Prostate gland (tissue), 2 donors: ENCODE results near the gene CORO2B. TPM values are rescaled to one million over a fixed set of nuclear protein-coding genes. Genes with fewer than 3 reads are reported as not detected.

Experiments used
- DNase-seq: peaks from one replicate; pipeline ENCODE4 v3.0.0-alpha.2; 2019; ENCODE audit warnings: low spot score
- H3K27ac ChIP-seq, 2 donors: fragments of 200-600 bp; sonication (generic); 2 replicates each; pipeline ENCODE4 v1.5.1; 2017 to 2019
- H3K27me3 ChIP-seq: fragments of 200-600 bp; sonication (generic); replicated peaks from 2 replicates; pipeline ENCODE4 v1.5.1; 2019; ENCODE audit not compliant: insufficient read depth
- H3K36me3 ChIP-seq, 2 donors: fragments of 200-600 bp; sonication (generic); 1 replicate in 1 of 2; 2 replicates in 1 of 2; pipeline versions ENCODE4 v1.5.1 to v1.8.1; 2017 to 2019
- H3K4me1 ChIP-seq: fragments of 200-600 bp; sonication (generic); replicated peaks from 2 replicates; pipeline ENCODE4 v1.5.1; 2019
- H3K4me3 ChIP-seq, 2 donors: fragments of 200-600 bp; sonication (generic); 2 replicates each; pipeline ENCODE4 v1.5.1; 2017 to 2019
- H3K9me3 ChIP-seq: fragments of 200-600 bp; sonication (generic); 2 replicates; pipeline ENCODE4 v1.5.1; 2017
- POLR2A ChIP-seq: fragments of 450-650 bp; IDR thresholded peaks from one replicate; pipeline ENCODE4 v1.6.1; 2016; ENCODE audit warnings: antibody characterized with exemption, mild to moderate bottlenecking
- POLR2AphosphoS5 ChIP-seq: sonication (generic); formaldehyde crosslinking; IDR thresholded peaks from one replicate; pipeline ENCODE4 v1.6.1; 2017; ENCODE audit warnings: antibody characterized with exemption
- WGBS: methylation state at CpG from one replicate; pipeline ENCODE4 v1.1.5; 2018; 5-methylcytosine and 5-hydroxymethylcytosine counted together
- intact Hi-C: fragments of 100-400 bp; cut with DNase I; formaldehyde crosslinking; loops from one replicate; pipeline ENCODE4 v1.14.2; 2022
- total RNA-seq, 2 donors: library from RNA; depleted of rRNA; stranded (reverse); fragments of >200 nt; gene quantifications; one replicate each; pipeline ENCODE4 v1.1.0, GENCODE V29; 2016
- TF ChIP-seq, protein P1 (sequence below), 4 experiments: fragments of 200-600 bp in 2 of 4; fragments of 450-650 bp in 2 of 4; sonication (generic) in 2 of 4; IDR thresholded peaks; 1 replicate in 3 of 4; 2 replicates in 1 of 4; pipeline ENCODE4 v1.5.1; 2016 to 2019; ENCODE audit warnings: antibody characterized with exemption in 4 of 4, mild to moderate bottlenecking in 2 of 4, moderate library complexity in 2 of 4

Gene CORO2B
- total RNA-seq, 2 donors from 2014 or later = 0.50 to 1.4 TPM

DNA sequence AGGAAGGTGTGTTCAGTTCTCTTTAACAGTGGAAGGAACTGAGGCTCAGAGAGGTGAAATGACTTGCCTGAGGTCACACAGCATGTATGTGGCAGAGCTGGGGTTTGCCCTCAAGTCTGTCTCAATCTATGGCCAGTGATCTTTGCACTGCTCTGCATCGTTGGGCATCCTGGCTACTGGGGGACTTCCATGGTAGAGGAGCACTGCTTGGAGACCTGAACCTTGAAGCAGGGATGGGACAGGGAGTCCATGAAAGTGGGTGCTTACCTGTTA is 2.0 kb downstream of the CORO2B start:
- Histone ChIP-seq H3K27ac (no peak overlapping the region), H3K9me3 (no peaks in the 10 kb centered on the region), H3K4me3 (no peak overlapping the region), H3K27me3 (no peaks in the 10 kb centered on the region), H3K36me3 (no peaks in the 10 kb centered on the region), H3K4me1 (no peaks in the 10 kb centered on the region)
- DNase-seq = no peak
- 100% methylated on average over 1 of the region's 1 CpG for WGBS
- TF ChIP-seq, protein P1, sequence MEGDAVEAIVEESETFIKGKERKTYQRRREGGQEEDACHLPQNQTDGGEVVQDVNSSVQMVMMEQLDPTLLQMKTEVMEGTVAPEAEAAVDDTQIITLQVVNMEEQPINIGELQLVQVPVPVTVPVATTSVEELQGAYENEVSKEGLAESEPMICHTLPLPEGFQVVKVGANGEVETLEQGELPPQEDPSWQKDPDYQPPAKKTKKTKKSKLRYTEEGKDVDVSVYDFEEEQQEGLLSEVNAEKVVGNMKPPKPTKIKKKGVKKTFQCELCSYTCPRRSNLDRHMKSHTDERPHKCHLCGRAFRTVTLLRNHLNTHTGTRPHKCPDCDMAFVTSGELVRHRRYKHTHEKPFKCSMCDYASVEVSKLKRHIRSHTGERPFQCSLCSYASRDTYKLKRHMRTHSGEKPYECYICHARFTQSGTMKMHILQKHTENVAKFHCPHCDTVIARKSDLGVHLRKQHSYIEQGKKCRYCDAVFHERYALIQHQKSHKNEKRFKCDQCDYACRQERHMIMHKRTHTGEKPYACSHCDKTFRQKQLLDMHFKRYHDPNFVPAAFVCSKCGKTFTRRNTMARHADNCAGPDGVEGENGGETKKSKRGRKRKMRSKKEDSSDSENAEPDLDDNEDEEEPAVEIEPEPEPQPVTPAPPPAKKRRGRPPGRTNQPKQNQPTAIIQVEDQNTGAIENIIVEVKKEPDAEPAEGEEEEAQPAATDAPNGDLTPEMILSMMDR (IDR thresholded peaks at IDR 0.05) = no peak
- intact Hi-C loops = no loop called here

DNA sequence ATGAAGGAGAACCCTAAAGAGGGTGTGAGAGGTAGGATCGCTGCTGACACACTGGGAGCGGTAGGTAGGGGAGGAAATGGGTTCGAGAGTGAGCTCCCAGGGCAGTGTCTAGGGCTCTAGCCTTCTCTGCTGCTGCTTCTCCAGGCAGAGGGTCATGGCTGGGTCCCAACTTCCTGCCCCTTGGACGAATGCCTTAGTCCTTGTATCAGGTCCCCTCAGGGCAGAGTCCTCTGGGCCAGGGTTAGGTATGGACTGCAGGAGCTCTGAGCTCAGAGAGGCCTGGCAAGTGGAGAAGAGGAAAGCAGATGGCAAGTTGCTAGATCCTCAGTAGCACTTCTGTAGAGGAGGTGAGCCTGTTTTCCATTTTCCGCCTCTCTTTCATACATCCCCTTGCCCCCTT is 2.9 kb downstream of the CORO2B start:
- Histone ChIP-seq H3K4me3 (no peak overlapping the region), H3K36me3 (no peaks in the 10 kb centered on the region), H3K27ac (no peak overlapping the region), H3K9me3 (no peaks in the 10 kb centered on the region), H3K27me3 (no peaks in the 10 kb centered on the region), H3K4me1 (no peaks in the 10 kb centered on the region)
- intact Hi-C loops = no loop called here
- 75% methylated on average over 5 of the region's 5 CpGs for WGBS
- no peak for DNase-seq
- TF ChIP-seq POLR2A (no peak), POLR2AphosphoS5 (no peak)
- TF ChIP-seq, protein P1 (IDR thresholded peaks at IDR 0.05) = no peak

DNA sequence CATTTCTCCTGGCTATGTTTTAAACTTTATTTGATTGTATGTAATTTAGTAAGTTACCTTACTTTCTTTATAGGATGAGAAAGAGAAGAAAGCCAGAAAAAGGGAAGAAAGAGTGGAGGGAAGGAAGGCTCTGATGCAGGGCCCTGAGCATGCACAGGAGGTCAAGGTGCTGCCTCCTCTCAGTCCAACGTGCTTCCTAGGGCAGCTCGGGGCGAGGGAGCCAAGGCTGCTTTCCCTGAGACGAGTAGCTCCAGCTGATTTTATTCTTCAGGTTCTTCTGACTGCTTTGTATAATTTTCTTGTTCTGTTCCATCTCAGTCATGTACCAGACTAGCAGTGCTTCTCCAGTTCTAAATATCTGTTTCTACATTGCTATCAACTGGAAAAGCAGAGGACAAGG is 3.4 kb downstream of the CORO2B start:
- no peaks in the 10 kb centered on the region for H3K4me1 ChIP-seq
- no peak overlapping the region for H3K4me3 ChIP-seq
- no peaks in the 10 kb centered on the region for H3K27me3 ChIP-seq
- no peak for TF ChIP-seq POLR2A
- no peak for TF ChIP-seq POLR2AphosphoS5
- TF ChIP-seq, protein P1 (IDR thresholded peaks at IDR 0.05) = no peak
- no peaks in the 10 kb centered on the region for H3K9me3 ChIP-seq
- no peaks in the 10 kb centered on the region for H3K36me3 ChIP-seq
- DNase-seq = no peak
- H3K27ac ChIP-seq = no peak overlapping the region
- intact Hi-C loops = no loop called here
- WGBS = 61% methylated on average over 4 of the region's 4 CpGs

DNA sequence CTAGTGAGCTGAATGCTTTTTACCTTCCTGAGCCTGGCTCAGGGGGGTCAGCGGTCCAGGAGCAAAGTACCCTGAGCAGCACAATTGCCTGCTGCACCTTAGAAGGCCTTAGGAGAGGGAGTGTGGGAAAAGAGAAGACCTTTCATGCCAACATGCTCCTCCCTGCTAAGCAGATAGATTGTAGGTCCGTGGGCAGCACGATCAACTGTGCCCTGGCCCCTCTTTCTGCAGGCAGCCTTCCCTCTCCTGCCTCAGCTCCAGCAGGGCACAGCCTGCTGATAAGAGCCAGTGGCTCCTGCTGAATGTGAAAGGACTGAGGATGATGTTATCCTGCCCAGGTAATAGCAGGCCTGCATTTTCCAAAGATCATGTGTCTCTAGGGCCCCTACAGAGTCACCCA is 4.1 kb downstream of the CORO2B start:
- TF ChIP-seq POLR2A = no peak
- TF ChIP-seq, protein P1 (IDR thresholded peaks at IDR 0.05) = no peak
- TF ChIP-seq POLR2AphosphoS5 = no peak

DNA sequence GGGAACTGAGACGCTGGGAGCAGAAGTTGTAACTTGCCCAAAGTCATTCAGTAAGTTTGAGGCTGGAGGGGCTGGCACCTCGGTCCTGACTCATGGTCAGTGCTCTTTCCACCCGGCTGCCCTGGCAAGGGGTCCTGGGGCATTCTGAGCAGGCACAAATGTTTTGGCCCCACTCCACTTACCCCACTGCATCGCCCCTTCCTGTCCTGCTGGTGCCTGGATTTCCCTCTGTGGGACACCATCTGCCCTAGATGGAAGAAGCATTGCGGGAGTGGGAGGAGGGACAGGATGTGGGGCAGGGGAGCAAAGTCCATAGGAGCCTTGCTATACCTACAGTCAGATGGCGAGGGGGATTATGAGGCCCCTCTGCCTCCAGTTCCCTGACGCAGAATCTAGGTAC is 4.5 kb downstream of the CORO2B start:
- TF ChIP-seq POLR2AphosphoS5 = no peak
- TF ChIP-seq, protein P1 (IDR thresholded peaks at IDR 0.05) = no peak
- TF ChIP-seq POLR2A = no peak
- WGBS = 87% methylated on average over 7 of the region's 7 CpGs
- DNase-seq = no peak
- Histone ChIP-seq H3K27me3 (no peaks in the 10 kb centered on the region), H3K27ac (no peak overlapping the region), H3K36me3 (no peaks in the 10 kb centered on the region), H3K9me3 (no peaks in the 10 kb centered on the region), H3K4me1 (no peaks in the 10 kb centered on the region), H3K4me3 (no peak overlapping the region)
- intact Hi-C loops = no loop called here

More for the DNA sequence above, 4.1 kb downstream of the CORO2B start:
- Histone ChIP-seq H3K9me3 (no peaks in the 10 kb centered on the region), H3K36me3 (no peaks in the 10 kb centered on the region), H3K27me3 (no peaks in the 10 kb centered on the region), H3K27ac (no peak overlapping the region), H3K4me3 (no peak overlapping the region), H3K4me1 (no peaks in the 10 kb centered on the region)
- intact Hi-C loops = no loop called here
- 83% methylated on average over 3 of the region's 3 CpGs for WGBS
- no peak for DNase-seq
